Measurements from ENCODE around the gene AMPH. TPM values are rescaled to one million over a fixed set of nuclear protein-coding genes. Genes with fewer than 3 reads are reported as not detected.

AMPH gene
- total RNA-seq, 1 donor from 2014 or later: 13.3 TPM

GRCh38 chr7:38427279-38427955 lies 203.8 kb downstream of the AMPH start:
- Histone ChIP-seq H3K4me3 (no peak overlapping the region), H3K27ac (no peak overlapping the region), H3K36me3 (no peaks in the 10 kb centered on the region), H3K4me1 (no peaks in the 10 kb centered on the region), H3K9me3 (no peaks in the 10 kb centered on the region), H3K27me3 (no peaks in the 10 kb centered on the region)
- DNase-seq (ENCODE audit: extremely low spot score in 2 of 2): no peak
- intact Hi-C loops (cut with DNase I): no loop called here
- no peak for TF ChIP-seq CTCF (IDR thresholded peaks at IDR 0.05)
- TF ChIP-seq POLR2A (IDR thresholded peaks at IDR 0.05): no peak
- TF ChIP-seq POLR2AphosphoS5 (IDR thresholded peaks at IDR 0.05; ENCODE audit: insufficient read depth in 1 of 2, low read depth in 1 of 2): no peak

GRCh38 chr7:38425509-38425908 lies 205.7 kb downstream of the AMPH start:
- no peaks in the 10 kb centered on the region for H3K4me1 ChIP-seq
- H3K4me3 ChIP-seq: no peak overlapping the region
- intact Hi-C loops (cut with DNase I): no loop called here

GRCh38 chr7:38424750-38425463 lies 206.3 kb downstream of the AMPH start:
- no peak for DNase-seq (ENCODE audit: extremely low spot score in 2 of 2)
- no peaks in the 10 kb centered on the region for H3K4me1 ChIP-seq
- H3K9me3 ChIP-seq: no peaks in the 10 kb centered on the region
- TF ChIP-seq POLR2AphosphoS5 (IDR thresholded peaks at IDR 0.05; ENCODE audit: insufficient read depth in 1 of 2, low read depth in 1 of 2): no peak
- no peak for TF ChIP-seq POLR2A (IDR thresholded peaks at IDR 0.05)
- TF ChIP-seq CTCF (IDR thresholded peaks at IDR 0.05): no peak
- H3K27ac ChIP-seq: no peak overlapping the region
- no peak overlapping the region for H3K4me3 ChIP-seq
- H3K27me3 ChIP-seq: no peaks in the 10 kb centered on the region
- no peaks in the 10 kb centered on the region for H3K36me3 ChIP-seq
- intact Hi-C loops (cut with DNase I): no loop called here

More at GRCh38 chr7:38425509-38425908, 205.7 kb downstream of the AMPH start:
- no peaks in the 10 kb centered on the region for H3K27me3 ChIP-seq
- no peak for TF ChIP-seq POLR2AphosphoS5 (IDR thresholded peaks at IDR 0.05; ENCODE audit: insufficient read depth in 1 of 2, low read depth in 1 of 2)
- H3K9me3 ChIP-seq: no peaks in the 10 kb centered on the region
- no peak for DNase-seq (ENCODE audit: extremely low spot score in 2 of 2)
- no peak overlapping the region for H3K27ac ChIP-seq
- H3K36me3 ChIP-seq: no peaks in the 10 kb centered on the region

- H3K4me1 ChIP-seq: no peaks in the 10 kb centered on the region
- intact Hi-C loops (cut with DNase I): no loop called here
- no peaks in the 10 kb centered on the region for H3K27me3 ChIP-seq
- H3K9me3 ChIP-seq: no peaks in the 10 kb centered on the region
- H3K4me3 ChIP-seq: no peak overlapping the region
- H3K27ac ChIP-seq: no peak overlapping the region
- no peaks in the 10 kb centered on the region for H3K36me3 ChIP-seq
- no peak for TF ChIP-seq POLR2A (IDR thresholded peaks at IDR 0.05)
- TF ChIP-seq POLR2AphosphoS5 (IDR thresholded peaks at IDR 0.05; ENCODE audit: insufficient read depth in 1 of 2, low read depth in 1 of 2): no peak
- TF ChIP-seq CTCF (IDR thresholded peaks at IDR 0.05): no peak
- DNase-seq (ENCODE audit: extremely low spot score in 2 of 2): no peak
Observed at GRCh38 chr7:38413784-38414183, 217.4 kb downstream of the AMPH start.

- H3K27ac ChIP-seq: no peak overlapping the region
- TF ChIP-seq POLR2AphosphoS5 (IDR thresholded peaks at IDR 0.05; ENCODE audit: insufficient read depth in 1 of 2, low read depth in 1 of 2) (no peak), CTCF (IDR thresholded peaks at IDR 0.05) (no peak), POLR2A (IDR thresholded peaks at IDR 0.05) (no peak)
- intact Hi-C loops (cut with DNase I): no loop called here
- DNase-seq (ENCODE audit: extremely low spot score in 2 of 2): no peak
- H3K9me3 ChIP-seq: no peaks in the 10 kb centered on the region
- H3K4me3 ChIP-seq: no peak overlapping the region
- H3K27me3 ChIP-seq: no peaks in the 10 kb centered on the region
- no peaks in the 10 kb centered on the region for H3K36me3 ChIP-seq
- H3K4me1 ChIP-seq: no peaks in the 10 kb centered on the region
Observed at GRCh38 chr7:38411404-38411803, 219.8 kb downstream of the AMPH start.
